HepG2 (cell line): ENCODE results near the gene CPNE1. TPM values are rescaled to one million over a fixed set of nuclear protein-coding genes. Genes with fewer than 3 reads are reported as not detected.

Source experiments
- DMTF1 ChIP-seq: sonication (generic); formaldehyde crosslinking; IDR thresholded peaks from 2 replicates; pipeline ENCODE4 v1.4.0; 2020; ENCODE audit warnings: mild to moderate bottlenecking, missing genetic modification reagents
- E2F5 ChIP-seq: sonication (generic); formaldehyde crosslinking; conservative IDR thresholded peaks from 2 replicates; pipeline ENCODE4 v1.4.0; 2020; ENCODE audit warnings: missing genetic modification reagents
- ELF1 ChIP-seq: sonication (generic); formaldehyde crosslinking; IDR thresholded peaks from 2 replicates; pipeline ENCODE4 v1.4.0; 2020; ENCODE audit warnings: missing genetic modification reagents
- KLF15 ChIP-seq: sonication (generic); formaldehyde crosslinking; IDR thresholded peaks from 2 replicates; pipeline ENCODE4 v1.8.1; 2023; ENCODE audit warnings: borderline replicate concordance, mild to moderate bottlenecking, inconsistent platforms, missing genetic modification reagents, mixed read lengths
- MAZ ChIP-seq, 2 experiments: sonication (generic) in 1 of 2; formaldehyde crosslinking in 1 of 2; IDR thresholded peaks; 2 replicates each; pipeline versions ENCODE4 v1.5.0 to v1.6.1; 2012 to 2020; ENCODE audit warnings: low read depth in 2 of 2, mild to moderate bottlenecking in 2 of 2, borderline replicate concordance in 1 of 2, improper control_type of control experiment in 1 of 2, low read length in 1 of 2, missing genetic modification reagents in 1 of 2, moderate library complexity in 1 of 2
- NR0B2 ChIP-seq: sonication (generic); formaldehyde crosslinking; IDR thresholded peaks from 2 replicates; pipeline ENCODE4 v1.4.0; 2020; ENCODE audit warnings: mild to moderate bottlenecking, missing genetic modification reagents
- PITX1 ChIP-seq: sonication (generic); formaldehyde crosslinking; IDR thresholded peaks from 2 replicates; pipeline ENCODE4 v1.5.1; 2020; ENCODE audit warnings: mild to moderate bottlenecking, missing genetic modification reagents
- SNAPC2 ChIP-seq: sonication (generic); formaldehyde crosslinking; IDR thresholded peaks from 2 replicates; pipeline ENCODE4 v1.8.1; 2022; ENCODE audit warnings: mild to moderate bottlenecking, missing genetic modification reagents
- TERF1 ChIP-seq: sonication (generic); formaldehyde crosslinking; IDR thresholded peaks from 2 replicates; pipeline ENCODE4 v1.8.0; 2022; ENCODE audit warnings: mild to moderate bottlenecking, missing genetic modification reagents, moderate library complexity
- THYN1 ChIP-seq: sonication (generic); formaldehyde crosslinking; IDR thresholded peaks from 2 replicates; pipeline ENCODE4 v1.8.1; 2023; ENCODE audit warnings: low read depth, mild to moderate bottlenecking, moderate library complexity, missing genetic modification reagents, borderline replicate concordance
- ZBTB39 ChIP-seq: sonication (generic); formaldehyde crosslinking; IDR thresholded peaks from 2 replicates; pipeline ENCODE4 v1.5.0; 2020; ENCODE audit warnings: missing genetic modification reagents
- ZBTB7A ChIP-seq: sonication (generic); formaldehyde crosslinking; IDR thresholded peaks from 2 replicates; pipeline ENCODE4 v1.8.0; 2022; ENCODE audit warnings: mild to moderate bottlenecking, missing genetic modification reagents
- ZFP37 ChIP-seq: sonication (generic); formaldehyde crosslinking; IDR thresholded peaks from 2 replicates; pipeline ENCODE4 v1.4.0; 2020; ENCODE audit warnings: missing genetic modification reagents, borderline replicate concordance
- ZNF180 ChIP-seq: sonication (generic); formaldehyde crosslinking; IDR thresholded peaks from 2 replicates; pipeline ENCODE4 v1.4.0; 2020; ENCODE audit warnings: low read depth, missing genetic modification reagents, borderline replicate concordance
- ZNF263 ChIP-seq: sonication (generic); formaldehyde crosslinking; IDR thresholded peaks from 2 replicates; pipeline ENCODE4 v1.4.0; 2020; ENCODE audit warnings: missing genetic modification reagents
- ZNF510 ChIP-seq: sonication (generic); formaldehyde crosslinking; IDR thresholded peaks from 2 replicates; pipeline ENCODE4 v1.4.0; 2020; ENCODE audit warnings: low read depth, mild to moderate bottlenecking, missing genetic modification reagents
- ZNF513 ChIP-seq: sonication (generic); formaldehyde crosslinking; conservative IDR thresholded peaks from 2 replicates; pipeline ENCODE4 v1.5.0; 2020; ENCODE audit warnings: missing genetic modification reagents
- ZNF652 ChIP-seq: IDR thresholded peaks from 2 replicates; pipeline ENCODE4 v1.6.1; 2016; ENCODE audit warnings: low read depth, borderline replicate concordance
- polyA plus RNA-seq, 8 experiments: library from polyadenylated mRNA; depleted of rRNA in 3 of 8; stranded (reverse) in 7 of 8; unstranded in 1 of 8; fragments of >200 nt; fragmentation: Illumina TruSeq in 4 of 8; extraction: Trizol in 4 of 8; gene quantifications; 2 replicates each; pipeline versions ENCODE4 v1.2.1 to v1.2.3, GENCODE V29; 2011 to 2016; ENCODE audit warnings: low read depth in 4 of 8, missing spikeins in 1 of 8, mixed read lengths in 1 of 8; ENCODE audit not compliant: insufficient read depth in 1 of 8
- total RNA-seq, 5 experiments: library from RNA; depleted of rRNA; stranded (reverse); fragments of >200 nt; fragmentation: Illumina TruSeq; extraction: Trizol; gene quantifications; 2 replicates each; pipeline ENCODE4 v1.2.3, GENCODE V29; 2016; ENCODE audit warnings: low read depth in 1 of 5

The CPNE1 gene
- total and polyA plus RNA-seq, 2 of the 13 experiments (the other 11 are each of a cell fraction or from before 2014, with no cell fraction given) = 408 to 431 TPM

GRCh38 chr20:35615667-35616464 lies 48.8 kb downstream of the CPNE1 start, which contains the start of gene SPAG4 (continued):
- TF ChIP-seq ZBTB39 (CRISPR knock-in tag) = no peak
- peak; percentile 82 for TF ChIP-seq NR0B2
- peak; percentile 99 for TF ChIP-seq ZFP37
- peak; percentile 84 for TF ChIP-seq ZNF263 (CRISPR knock-in tag)
- TF ChIP-seq DMTF1 (CRISPR knock-in tag) = peak; percentile 75; the same call in 1 of the 2 replicates
- peak; percentile 97; the same call in 1 of the 2 replicates for TF ChIP-seq KLF15 (CRISPR knock-in tag)
- TF ChIP-seq E2F5 (CRISPR knock-in tag) = peak; percentile 81; the same call in 1 of the 2 replicates
- no peak for TF ChIP-seq ZNF513 (CRISPR knock-in tag)
- TF ChIP-seq ZNF180 (CRISPR knock-in tag) = peak; percentile 75; the same call in 1 of the 2 replicates
- TF ChIP-seq PITX1 (CRISPR knock-in tag) = peak; percentile 89
- TF ChIP-seq ZNF510 (CRISPR knock-in tag) = peak; percentile 82; the same call in 1 of the 2 replicates
- TF ChIP-seq ZNF652 (CRISPR knock-in tag) = 0 out of 2 replicates have a peak, but pooled peaks have one; percentile 37
- peak; percentile 97 for TF ChIP-seq SNAPC2 (CRISPR knock-in tag)
- 0 out of 2 replicates have a peak, but pooled peaks have one; percentile 22 for TF ChIP-seq THYN1 (CRISPR knock-in tag)
- peak; percentile 69 for TF ChIP-seq ELF1 (CRISPR knock-in tag)
- peak; percentile 99 for TF ChIP-seq TERF1 (CRISPR knock-in tag)
- TF ChIP-seq ZBTB7A = peak; percentile 12; the same call in 1 of the 2 replicates
- TF ChIP-seq MAZ (IDR thresholded peaks at IDR 0.05; ENCODE audit: borderline replicate concordance, low read depth, low read length) = peak; percentile 92
- TF ChIP-seq MAZ (CRISPR knock-in tag; IDR thresholded peaks at IDR 0.05; ENCODE audit: low read depth) = peak; percentile 97
